C4-2B (cell line): ENCODE results near the gene ABCA6.

Experiments
- ZFX ChIP-seq: fragments of 450-650 bp; IDR thresholded peaks from 2 replicates; pipeline ENCODE4 v1.6.1; 2017
- TF ChIP-seq, protein P1 (sequence below): fragments of 450-650 bp; conservative IDR thresholded peaks from 2 replicates; pipeline ENCODE4 v1.5.1; 2017; ENCODE audit warnings: mild to moderate bottlenecking

DNA sequence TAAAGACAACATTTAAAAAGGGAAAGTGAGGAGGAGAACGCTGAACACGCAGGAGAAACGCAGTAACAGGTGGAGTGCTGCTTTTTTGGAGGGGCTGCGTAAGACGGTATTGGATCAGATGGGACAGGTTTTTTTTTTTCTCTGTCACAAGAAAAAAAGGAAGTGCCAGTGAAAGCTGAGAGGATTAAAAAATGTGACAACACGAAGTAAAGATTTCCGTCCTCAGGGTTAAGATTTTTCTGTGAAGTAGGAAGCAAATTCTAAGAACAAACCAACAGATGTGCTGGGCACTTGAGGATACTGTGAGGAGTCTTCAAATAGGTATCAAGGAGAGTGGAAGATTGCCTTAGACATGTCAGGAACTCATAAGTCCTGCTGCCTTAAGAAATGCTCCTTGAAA is 75.2 kb downstream of the ABCA6 start:
- TF ChIP-seq, protein P1, sequence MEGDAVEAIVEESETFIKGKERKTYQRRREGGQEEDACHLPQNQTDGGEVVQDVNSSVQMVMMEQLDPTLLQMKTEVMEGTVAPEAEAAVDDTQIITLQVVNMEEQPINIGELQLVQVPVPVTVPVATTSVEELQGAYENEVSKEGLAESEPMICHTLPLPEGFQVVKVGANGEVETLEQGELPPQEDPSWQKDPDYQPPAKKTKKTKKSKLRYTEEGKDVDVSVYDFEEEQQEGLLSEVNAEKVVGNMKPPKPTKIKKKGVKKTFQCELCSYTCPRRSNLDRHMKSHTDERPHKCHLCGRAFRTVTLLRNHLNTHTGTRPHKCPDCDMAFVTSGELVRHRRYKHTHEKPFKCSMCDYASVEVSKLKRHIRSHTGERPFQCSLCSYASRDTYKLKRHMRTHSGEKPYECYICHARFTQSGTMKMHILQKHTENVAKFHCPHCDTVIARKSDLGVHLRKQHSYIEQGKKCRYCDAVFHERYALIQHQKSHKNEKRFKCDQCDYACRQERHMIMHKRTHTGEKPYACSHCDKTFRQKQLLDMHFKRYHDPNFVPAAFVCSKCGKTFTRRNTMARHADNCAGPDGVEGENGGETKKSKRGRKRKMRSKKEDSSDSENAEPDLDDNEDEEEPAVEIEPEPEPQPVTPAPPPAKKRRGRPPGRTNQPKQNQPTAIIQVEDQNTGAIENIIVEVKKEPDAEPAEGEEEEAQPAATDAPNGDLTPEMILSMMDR, result no peak
- TF ChIP-seq ZFX, result no peak
